SK-N-SH treated with all-trans-retinoic acid at 6 μM for 48 hours (cell line): Measurements from ENCODE around the gene SNAPC2.

Experiments used
- ATAC-seq: fragments of 200-7000 bp; cut with Tn5 transposase; 3 replicates; pipeline ENCODE4 v1.9.1; 2020; ENCODE audit warnings: mild to moderate bottlenecking, moderate library complexity
- ARNTL ChIP-seq: fragments of 450-650 bp; formaldehyde crosslinking; IDR thresholded peaks from 2 replicates; pipeline ENCODE4 v1.5.0; 2020; ENCODE audit warnings: low read depth, mild to moderate bottlenecking, moderate library complexity, borderline replicate concordance
- BACH2 ChIP-seq: fragments of 250-450 bp; sonication (Bioruptor Pico); IDR thresholded peaks from 2 replicates; pipeline ENCODE4 v1.9.0; 2021; ENCODE audit warnings: mild to moderate bottlenecking, borderline replicate concordance
- ESRRG ChIP-seq: fragments of 250-450 bp; sonication (Bioruptor Pico); IDR thresholded peaks from 2 replicates; pipeline ENCODE4 v1.6.1; 2021; ENCODE audit warnings: mild to moderate bottlenecking
- GLIS3 ChIP-seq: fragments of 250-450 bp; sonication (Bioruptor Pico); IDR thresholded peaks from 2 replicates; pipeline ENCODE4 v1.5.0; 2020; ENCODE audit warnings: mild to moderate bottlenecking, moderate library complexity
- ISL1 ChIP-seq: fragments of 250-450 bp; sonication (Bioruptor Pico); IDR thresholded peaks from 2 replicates; pipeline ENCODE4 v2.1.2; 2022; ENCODE audit warnings: mild to moderate bottlenecking, moderate library complexity
- OSR1 ChIP-seq: fragments of 250-450 bp; sonication (Bioruptor Pico); IDR thresholded peaks from 2 replicates; pipeline ENCODE4 v1.8.0; 2022; ENCODE audit warnings: moderate library complexity, mild to moderate bottlenecking, inconsistent platforms
- POU6F1 ChIP-seq: fragments of 250-450 bp; sonication (Bioruptor Pico); IDR thresholded peaks from 2 replicates; pipeline ENCODE4 v1.8.0; 2021; ENCODE audit warnings: low read depth, mild to moderate bottlenecking, moderate library complexity, borderline replicate concordance
- PPARA ChIP-seq: fragments of 250-450 bp; sonication (Bioruptor Pico); IDR thresholded peaks from 2 replicates; pipeline ENCODE4 v1.5.0; 2020; ENCODE audit warnings: mild to moderate bottlenecking, borderline replicate concordance
- RARB ChIP-seq: fragments of 250-450 bp; sonication (Bioruptor Pico); IDR thresholded peaks from 2 replicates; pipeline ENCODE4 v1.8.0; 2021; ENCODE audit warnings: mild to moderate bottlenecking, moderate library complexity
- TCF4 ChIP-seq: fragments of 250-450 bp; sonication (Bioruptor Pico); IDR thresholded peaks from 2 replicates; pipeline ENCODE4 v1.8.0; 2021; ENCODE audit warnings: mild to moderate bottlenecking, moderate library complexity, borderline replicate concordance
- TOX ChIP-seq: fragments of 250-450 bp; sonication (Bioruptor Pico); IDR thresholded peaks from 2 replicates; pipeline ENCODE4 v1.8.0; 2021; ENCODE audit warnings: mild to moderate bottlenecking, moderate library complexity, borderline replicate concordance
- TSHZ2 ChIP-seq: fragments of 250-450 bp; sonication (Bioruptor Pico); IDR thresholded peaks from 2 replicates; pipeline ENCODE4 v1.5.0; 2020; ENCODE audit warnings: mild to moderate bottlenecking, moderate library complexity
- ZC3H10 ChIP-seq: fragments of 250-450 bp; sonication (Bioruptor Pico); IDR thresholded peaks from 2 replicates; pipeline ENCODE4 v1.5.1; 2021; ENCODE audit warnings: mild to moderate bottlenecking, moderate library complexity
- ZFP30 ChIP-seq: fragments of 450-650 bp; formaldehyde crosslinking; IDR thresholded peaks from 2 replicates; pipeline ENCODE4 v1.5.0; 2022; ENCODE audit warnings: mild to moderate bottlenecking, moderate library complexity
- ZNF565 ChIP-seq: fragments of 450-650 bp; formaldehyde crosslinking; conservative IDR thresholded peaks from 2 replicates; pipeline ENCODE4 v1.5.0; 2020; ENCODE audit warnings: low read depth, mild to moderate bottlenecking, moderate library complexity
- ZNF70 ChIP-seq: fragments of 450-650 bp; formaldehyde crosslinking; IDR thresholded peaks from 2 replicates; pipeline ENCODE4 v1.5.0; 2020; ENCODE audit warnings: mild to moderate bottlenecking, moderate library complexity
- ZNF8 ChIP-seq: fragments of 450-650 bp; formaldehyde crosslinking; IDR thresholded peaks from 2 replicates; pipeline ENCODE4 v1.5.0; 2020; ENCODE audit warnings: mild to moderate bottlenecking, moderate library complexity
- TF ChIP-seq, protein P1 (sequence below): fragments of 250-450 bp; sonication (Bioruptor Pico); IDR thresholded peaks from 2 replicates; pipeline ENCODE4 v1.8.0; 2020; ENCODE audit warnings: mild to moderate bottlenecking, moderate library complexity, borderline replicate concordance
- TF ChIP-seq, protein P2 (sequence below): fragments of 250-450 bp; sonication (Bioruptor Pico); IDR thresholded peaks from 2 replicates; pipeline ENCODE4 v1.5.1; 2020; ENCODE audit warnings: low read depth, mild to moderate bottlenecking, moderate library complexity

Gene SNAPC2

GRCh38 chr19:7961920-7962626, 41.9 kb downstream of the SNAPC2 start (continued):
- TF ChIP-seq ZC3H10 (CRISPR knock-in tag): no peak
- TF ChIP-seq TOX (CRISPR knock-in tag): no peak

- TF ChIP-seq ISL1 (CRISPR knock-in tag) (no peak), ZNF565 (no peak), GLIS3 (CRISPR knock-in tag) (no peak), ZNF70 (CRISPR knock-in tag) (no peak), ZC3H10 (CRISPR knock-in tag) (no peak), ZNF8 (CRISPR knock-in tag) (no peak), ESRRG (CRISPR knock-in tag) (no peak), ZFP30 (no peak), TSHZ2 (no peak), BACH2 (no peak)
- TF ChIP-seq, protein P1, sequence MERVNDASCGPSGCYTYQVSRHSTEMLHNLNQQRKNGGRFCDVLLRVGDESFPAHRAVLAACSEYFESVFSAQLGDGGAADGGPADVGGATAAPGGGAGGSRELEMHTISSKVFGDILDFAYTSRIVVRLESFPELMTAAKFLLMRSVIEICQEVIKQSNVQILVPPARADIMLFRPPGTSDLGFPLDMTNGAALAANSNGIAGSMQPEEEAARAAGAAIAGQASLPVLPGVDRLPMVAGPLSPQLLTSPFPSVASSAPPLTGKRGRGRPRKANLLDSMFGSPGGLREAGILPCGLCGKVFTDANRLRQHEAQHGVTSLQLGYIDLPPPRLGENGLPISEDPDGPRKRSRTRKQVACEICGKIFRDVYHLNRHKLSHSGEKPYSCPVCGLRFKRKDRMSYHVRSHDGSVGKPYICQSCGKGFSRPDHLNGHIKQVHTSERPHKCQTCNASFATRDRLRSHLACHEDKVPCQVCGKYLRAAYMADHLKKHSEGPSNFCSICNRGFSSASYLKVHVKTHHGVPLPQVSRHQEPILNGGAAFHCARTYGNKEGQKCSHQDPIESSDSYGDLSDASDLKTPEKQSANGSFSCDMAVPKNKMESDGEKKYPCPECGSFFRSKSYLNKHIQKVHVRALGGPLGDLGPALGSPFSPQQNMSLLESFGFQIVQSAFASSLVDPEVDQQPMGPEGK (CRISPR knock-in tag): no peak
- TF ChIP-seq, all 23 proteins: peak for 0
- ATAC-seq: no peak
Observed at GRCh38 chr19:7962644-7963268, 42.6 kb downstream of the SNAPC2 start.

DNA sequence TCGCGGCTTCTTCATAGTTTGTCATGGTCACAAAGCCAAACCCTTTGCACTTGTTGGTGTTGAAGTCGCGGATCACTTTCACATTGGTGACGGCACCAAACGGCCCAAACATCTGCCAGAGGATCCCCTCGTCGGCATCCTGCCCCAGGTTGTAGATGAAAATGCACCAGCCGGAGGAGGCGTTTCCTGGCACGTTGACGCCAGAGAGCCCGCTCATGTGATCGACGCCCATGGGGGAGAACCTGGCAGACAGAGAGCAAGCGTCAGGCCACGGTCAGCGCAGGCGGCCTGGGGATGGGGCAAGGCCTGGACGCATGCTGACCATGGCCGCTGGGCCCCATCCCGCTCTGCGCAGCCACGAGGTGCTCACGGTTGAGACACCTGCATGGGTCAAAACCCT, 43.4 kb downstream of the SNAPC2 start:
- no peak for ATAC-seq
- no peak for TF ChIP-seq ZC3H10 (CRISPR knock-in tag)
- TF ChIP-seq PPARA: no peak
- TF ChIP-seq RARB: no peak
- no peak for TF ChIP-seq ARNTL
- no peak for TF ChIP-seq TSHZ2
- no peak for TF ChIP-seq TCF4 (CRISPR knock-in tag)
- no peak for TF ChIP-seq ZNF8 (CRISPR knock-in tag)
- TF ChIP-seq ISL1 (CRISPR knock-in tag): no peak
- TF ChIP-seq OSR1 (CRISPR knock-in tag): no peak
- no peak for TF ChIP-seq GLIS3 (CRISPR knock-in tag)
- TF ChIP-seq, protein P2, sequence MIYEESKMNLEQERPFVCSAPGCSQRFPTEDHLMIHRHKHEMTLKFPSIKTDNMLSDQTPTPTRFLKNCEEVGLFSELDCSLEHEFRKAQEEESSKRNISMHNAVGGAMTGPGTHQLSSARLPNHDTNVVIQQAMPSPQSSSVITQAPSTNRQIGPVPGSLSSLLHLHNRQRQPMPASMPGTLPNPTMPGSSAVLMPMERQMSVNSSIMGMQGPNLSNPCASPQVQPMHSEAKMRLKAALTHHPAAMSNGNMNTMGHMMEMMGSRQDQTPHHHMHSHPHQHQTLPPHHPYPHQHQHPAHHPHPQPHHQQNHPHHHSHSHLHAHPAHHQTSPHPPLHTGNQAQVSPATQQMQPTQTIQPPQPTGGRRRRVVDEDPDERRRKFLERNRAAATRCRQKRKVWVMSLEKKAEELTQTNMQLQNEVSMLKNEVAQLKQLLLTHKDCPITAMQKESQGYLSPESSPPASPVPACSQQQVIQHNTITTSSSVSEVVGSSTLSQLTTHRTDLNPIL (CRISPR knock-in tag): no peak
- TF ChIP-seq, protein P1 (CRISPR knock-in tag): no peak
- no peak for TF ChIP-seq TOX (CRISPR knock-in tag)
- no peak for TF ChIP-seq ESRRG (CRISPR knock-in tag)
- TF ChIP-seq POU6F1: no peak
